Left hindlimb (tissue), 1 donor: ENCODE measurements around the gene KCNN1.
A peak's percentile ranks its signal among the peaks of the same experiment; 100 is the strongest.

Experiments
- DNase-seq: peaks from one replicate; pipeline ENCODE4 v3.0.0-alpha.2; 2018

The KCNN1 gene

DNA sequence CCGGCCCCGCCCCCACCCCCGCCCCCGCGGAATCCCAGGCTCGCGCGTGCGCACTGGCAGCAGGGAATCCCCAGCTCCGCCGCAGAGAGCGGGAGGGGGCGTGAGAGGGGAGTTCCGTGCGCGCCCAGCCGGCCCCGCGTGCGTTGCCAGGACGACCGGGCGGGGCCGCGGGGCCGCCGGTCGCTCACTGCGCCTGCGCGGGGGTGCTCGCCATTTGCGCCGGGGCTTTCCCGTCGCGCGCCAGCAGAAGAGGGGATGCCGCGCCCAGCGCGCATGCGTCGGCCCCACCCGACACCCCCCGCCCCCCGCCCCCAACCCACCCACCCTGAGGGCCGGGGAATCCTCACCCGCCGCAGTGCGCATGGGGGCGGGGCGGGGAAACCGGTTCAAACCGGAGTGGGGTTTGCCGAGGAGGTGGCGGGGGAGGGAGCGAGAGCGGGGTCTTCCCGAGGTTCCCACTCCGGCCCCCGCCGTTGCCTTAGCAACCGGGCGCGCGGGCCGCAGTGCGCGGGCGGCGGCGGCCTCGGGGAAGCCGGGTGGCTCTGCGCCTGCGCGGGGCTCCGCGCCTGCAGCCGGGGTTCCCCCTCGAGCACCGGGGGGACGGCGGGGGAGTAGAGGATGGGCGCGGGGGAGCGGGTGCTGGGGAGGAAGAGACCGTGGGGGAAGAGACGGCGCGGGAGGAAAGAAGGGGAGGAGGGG is 18.9 kb upstream of the KCNN1 start:
- peak; percentile 98 for DNase-seq

DNA sequence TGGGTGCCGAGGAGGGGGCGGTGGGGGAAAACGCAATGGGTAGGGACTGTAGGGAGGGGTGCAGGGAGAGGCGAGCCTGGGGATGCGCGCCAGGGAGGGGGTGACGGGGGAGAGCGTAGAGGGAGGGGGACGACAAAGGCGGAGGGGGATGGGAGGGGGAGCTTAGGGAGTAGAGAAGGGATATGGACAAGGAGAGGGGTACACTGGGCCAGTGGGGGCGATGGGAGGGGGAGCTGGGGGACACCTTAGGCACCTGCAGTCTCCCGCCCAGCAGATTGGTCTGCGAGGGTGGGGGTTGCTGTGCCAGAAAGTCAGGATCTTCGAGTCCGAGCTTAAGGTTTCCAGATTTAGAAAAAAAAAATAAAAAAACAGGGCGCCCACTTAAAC is 18.4 kb upstream of the KCNN1 start:
- no peak for DNase-seq

- DNase-seq: peak; percentile 53
Measured at GRCh38 chr19:17948931-17949930, 17.7 kb upstream of the KCNN1 start.

GRCh38 chr19:17949956-17950309 is 17.0 kb upstream of the KCNN1 start:
- no peak for DNase-seq

- no peak for DNase-seq
Measured at GRCh38 chr19:17950310-17951156, 16.4 kb upstream of the KCNN1 start.

GRCh38 chr19:17951157-17951989 is 15.5 kb upstream of the KCNN1 start:
- DNase-seq: no peak

DNA sequence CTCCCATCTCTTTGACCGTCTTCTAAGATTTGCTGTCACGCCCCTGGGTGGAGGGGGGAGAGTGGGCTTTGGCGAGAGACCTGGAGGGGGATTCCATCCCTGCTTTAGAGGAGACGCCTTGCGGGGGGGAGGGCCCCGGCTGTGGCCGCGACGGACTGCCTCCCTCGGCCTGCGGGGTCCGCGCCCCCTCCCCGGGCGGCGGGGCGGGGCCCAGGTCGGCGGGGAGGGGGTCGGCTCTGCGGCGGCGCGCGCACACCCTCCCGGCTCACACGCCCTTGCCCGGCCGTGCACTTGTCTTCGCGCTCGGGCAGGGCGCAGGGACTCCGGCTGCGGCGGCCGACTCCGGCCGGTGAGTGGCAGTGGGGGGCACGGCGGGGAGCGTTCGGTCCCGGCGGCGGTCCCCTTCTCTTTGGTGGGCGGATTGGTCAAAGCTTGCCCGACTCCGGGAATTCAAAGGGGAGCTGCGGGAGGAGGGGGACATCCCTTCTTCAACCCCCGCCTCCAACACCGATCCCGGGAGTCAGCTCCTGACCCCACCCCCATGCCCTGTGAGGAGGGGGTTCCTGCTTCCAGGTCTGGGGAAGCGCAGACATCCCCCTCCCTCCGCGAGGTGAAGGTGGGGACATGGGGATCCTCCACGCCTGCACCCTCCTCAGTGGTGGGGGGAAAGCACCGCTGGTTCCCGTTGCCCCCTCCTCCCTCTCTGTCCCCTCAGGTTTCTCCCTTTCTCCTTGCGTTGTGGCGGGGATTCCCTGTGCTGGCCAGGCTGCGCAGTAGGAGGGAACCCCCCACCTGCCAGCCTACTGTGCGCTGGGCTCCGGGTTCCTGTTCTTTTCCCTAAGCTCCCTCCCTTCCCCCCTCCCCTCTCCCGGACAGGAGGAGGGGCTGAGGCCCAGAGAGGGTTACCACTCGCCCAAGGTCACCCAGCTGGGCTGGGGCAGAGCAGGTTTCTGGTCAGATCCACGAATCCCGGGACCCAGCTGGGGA is 14.6 kb upstream of the KCNN1 start:
- DNase-seq: no peak

DNA sequence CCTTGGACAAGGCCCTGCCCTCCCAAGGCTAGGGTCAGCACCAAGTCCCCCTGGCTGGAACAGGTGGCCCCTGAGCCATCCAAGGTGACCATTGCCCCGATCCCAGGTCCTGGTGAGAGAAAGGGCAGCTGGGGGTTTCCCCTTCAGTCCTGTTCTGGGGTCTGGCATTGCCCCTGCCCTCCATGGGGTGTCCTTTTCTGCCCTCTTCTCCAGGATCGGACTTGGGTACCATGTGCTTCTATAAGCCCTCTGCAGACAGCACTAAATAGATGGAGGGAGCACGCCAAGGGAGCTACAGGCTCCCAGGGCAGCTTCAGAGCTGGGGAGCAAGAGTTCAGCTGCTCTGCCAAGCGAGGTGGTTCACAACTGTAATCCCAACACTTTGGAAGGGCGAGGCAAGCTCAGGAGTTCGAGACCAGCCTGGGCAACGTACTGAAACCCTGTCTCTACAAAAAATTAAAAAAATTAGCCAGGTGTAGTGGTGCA is 13.5 kb upstream of the KCNN1 start:
- DNase-seq: no peak

- DNase-seq: no peak
Measured at GRCh38 chr19:17953869-17954268, 13.0 kb upstream of the KCNN1 start.

DNA sequence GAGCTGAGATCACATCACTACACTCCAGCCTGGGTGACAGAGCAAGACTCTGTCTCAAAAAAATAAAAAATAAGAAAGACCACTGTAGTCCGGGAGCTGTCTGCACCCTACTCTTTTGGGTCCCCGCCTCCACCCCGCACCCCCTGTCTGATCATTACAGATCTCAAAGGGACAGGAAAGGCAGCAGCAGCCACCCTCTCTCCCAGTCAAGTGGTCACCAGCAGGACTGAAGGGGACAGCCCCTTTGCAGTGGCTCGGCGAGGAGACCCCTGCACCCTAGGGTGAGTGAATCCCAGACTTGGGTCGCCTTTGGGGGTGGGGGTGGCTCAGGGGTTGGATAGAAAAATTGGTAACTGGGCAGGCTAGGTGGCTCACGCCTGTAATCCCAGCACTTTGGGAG is 12.5 kb upstream of the KCNN1 start:
- DNase-seq: no peak

- no peak for DNase-seq
Measured at GRCh38 chr19:17957149-17957849, 9.6 kb upstream of the KCNN1 start.

DNA sequence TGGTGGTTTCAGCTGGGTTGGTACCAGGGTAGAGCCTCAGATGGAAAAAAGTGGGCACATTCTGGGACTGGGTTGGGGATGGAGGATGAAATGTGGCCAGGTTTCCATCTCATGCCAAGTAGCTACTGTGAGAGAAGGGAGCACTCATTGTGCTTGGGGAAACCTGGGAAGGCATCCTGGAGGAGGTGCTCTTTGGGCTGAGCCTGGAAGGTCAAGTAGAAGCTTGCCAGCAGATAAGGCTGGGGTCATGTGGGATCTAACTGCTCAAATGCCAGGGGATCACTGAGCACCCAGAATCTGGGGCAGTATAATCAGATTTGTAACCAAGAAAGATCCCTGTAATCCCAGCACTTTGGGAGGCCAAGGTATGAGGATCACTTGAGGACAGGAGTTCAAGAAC is 9.0 kb upstream of the KCNN1 start:
- DNase-seq: no peak

DNA sequence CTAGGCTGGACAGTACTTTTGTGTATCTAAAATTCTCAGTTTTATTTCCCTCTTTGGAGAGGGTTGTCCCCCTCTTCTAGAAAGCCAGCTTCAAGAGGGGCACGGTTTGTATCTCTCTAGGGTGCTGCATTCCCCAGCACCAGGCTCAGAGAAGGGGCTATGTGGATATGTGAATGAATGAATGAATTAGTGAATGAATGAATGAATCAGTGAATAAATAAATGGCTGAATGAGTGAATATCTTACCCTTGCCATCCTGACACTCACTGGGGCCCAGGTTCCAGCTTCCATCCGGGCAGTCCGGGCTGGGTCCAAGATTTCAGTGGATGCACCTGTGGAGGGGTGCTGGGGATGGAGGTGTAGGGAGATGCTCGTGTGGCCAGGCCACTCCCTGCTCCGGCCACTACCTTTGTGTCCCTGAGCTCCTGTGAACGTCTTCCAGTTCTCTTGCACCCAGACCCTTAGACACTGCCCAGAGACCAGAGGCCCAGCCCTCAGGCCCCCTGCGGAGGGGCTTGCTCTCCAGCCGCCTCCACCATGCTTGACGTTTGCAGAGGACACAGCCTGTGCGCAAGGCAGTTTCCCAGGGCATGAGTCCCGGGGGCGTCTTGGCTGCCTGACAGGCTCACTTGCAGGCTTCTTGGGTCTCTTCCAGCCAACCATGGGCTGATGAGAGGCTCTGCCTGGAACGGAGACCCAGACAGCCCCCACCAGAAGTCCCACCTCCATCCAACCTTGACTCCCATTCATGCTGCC is 2.8 kb upstream of the KCNN1 start:
- no peak for DNase-seq

DNA sequence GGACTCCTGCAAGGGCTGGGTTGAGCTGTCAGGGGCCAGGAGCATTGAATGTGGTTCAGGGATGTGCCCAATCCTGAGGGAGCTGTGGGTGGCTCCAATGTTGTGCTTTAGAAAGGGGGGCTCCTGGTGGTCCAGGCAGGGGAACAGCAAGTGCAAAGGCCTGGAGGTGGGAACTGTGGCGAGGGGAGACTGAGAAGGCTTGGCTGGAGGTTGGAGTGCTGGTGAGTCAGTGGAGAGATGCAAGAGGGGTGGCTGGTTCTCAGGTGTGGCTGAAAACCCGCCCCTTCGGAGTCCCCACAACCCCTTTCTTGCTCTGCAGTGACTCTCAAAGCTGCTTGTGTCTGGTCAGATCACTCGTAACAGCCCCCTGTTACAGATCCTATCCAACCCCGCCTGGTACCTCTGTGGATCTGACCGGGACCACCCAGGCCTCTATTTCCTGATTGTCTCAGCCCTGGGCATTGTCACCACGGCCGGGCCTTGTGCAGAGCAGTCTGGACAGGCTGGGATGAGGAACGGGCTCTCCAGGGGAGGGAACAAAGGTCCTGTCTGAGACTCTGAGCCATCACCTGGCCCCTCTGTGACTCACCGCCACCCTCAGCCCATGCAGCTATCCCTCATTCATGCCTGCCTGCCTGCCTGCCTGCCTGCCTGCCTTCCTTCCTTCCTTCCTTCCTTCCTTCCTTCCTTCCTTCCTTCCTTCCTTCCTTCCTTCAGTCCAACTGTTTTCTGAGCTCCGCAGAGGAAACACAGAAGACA is 1.4 kb upstream of the KCNN1 start:
- no peak for DNase-seq

DNA sequence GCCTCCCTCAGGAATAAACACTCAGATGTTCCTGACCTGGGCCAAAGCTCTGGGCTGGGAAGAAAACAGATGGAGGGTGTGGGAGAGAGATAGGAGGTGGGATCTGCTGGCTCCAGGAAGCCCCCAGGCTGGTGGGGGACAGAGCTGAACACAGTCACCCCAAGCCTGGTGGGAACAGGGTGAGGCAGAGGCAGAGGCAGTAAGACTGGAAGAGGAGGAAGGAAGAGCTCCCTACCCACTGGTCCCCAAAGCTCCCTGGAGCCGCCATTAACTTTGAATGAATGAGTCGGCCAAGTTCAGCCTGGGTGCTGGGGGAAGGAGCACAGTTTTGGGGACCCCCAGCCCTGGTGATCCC is 801 bp upstream of the KCNN1 start:
- DNase-seq: no peak

DNA sequence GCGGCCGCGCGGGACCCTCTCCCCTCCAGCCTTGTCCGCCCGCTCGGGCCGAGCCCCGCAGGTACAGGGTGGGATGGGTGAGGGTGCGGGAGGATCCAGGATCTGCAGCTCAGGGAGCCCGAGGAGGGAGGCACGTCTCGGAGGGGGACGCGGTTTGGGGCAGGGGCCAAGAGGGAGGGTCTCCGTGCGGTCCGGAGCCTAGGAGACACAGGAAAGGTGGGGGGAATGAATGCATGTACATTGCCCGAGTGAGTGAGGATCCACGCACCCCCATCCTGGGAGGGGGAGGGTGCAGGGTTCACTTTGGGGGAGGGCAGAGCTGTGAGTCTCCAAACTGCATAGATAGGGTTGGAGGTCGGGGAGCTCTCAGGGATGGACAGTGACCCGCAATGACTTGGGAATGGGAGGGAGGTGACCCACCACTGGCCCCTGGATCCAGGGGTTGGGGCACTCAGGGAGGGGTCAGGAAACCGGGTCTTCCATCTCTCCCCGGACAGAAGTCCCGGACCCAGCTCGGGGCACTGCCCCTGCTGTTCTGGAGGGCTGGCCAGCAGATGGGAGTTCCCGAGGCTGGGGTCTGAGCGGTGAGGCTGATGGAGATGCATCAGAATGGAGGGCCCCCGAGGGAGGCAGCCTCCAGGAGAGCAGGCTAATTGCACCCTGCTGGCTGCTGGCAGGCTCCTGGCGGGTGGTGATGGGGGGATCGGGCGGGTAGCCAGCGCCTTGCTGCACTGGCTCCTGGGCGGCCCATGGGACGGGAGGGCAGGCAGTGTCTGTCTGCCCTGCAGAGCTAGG is 547 bp downstream of the KCNN1 start:
- DNase-seq: no peak

DNA sequence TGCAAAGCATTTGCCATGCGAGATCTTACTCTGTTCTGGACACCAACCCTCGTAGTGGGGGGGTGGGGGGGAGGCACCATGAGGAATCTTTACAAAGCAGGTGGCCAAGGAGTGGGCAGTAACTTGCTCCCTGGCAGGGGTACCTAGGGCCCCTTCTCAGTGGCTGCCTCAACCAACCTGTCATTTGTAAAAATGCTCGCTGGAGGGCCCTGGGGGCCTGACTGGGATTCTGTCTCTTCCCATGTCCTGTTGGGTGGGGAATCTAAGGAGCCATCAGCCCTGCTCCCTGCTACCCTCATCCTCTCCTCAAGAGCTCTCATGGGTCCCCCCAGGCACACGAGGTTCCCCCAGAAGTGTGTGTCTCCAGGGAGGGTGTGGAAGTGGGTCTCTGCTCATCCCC is 1.5 kb downstream of the KCNN1 start:
- no peak for DNase-seq
